AG09309 (cell line): ENCODE measurements around the gene TOPBP1.

ENCODE experiments used
- DNase-seq: peaks from one replicate; pipeline ENCODE4 v3.0.0-alpha.2; 2010; ENCODE audit warnings: low read depth
- H3K4me3 ChIP-seq: 2 replicates; pipeline ENCODE4 v1.5.1; 2011; ENCODE audit warnings: mild to moderate bottlenecking, low read depth, low read length, moderate library complexity; ENCODE audit not compliant: control insufficient read depth
- CTCF ChIP-seq: IDR thresholded peaks from 2 replicates; pipeline ENCODE4 v1.5.1; 2011; ENCODE audit warnings: mild to moderate bottlenecking, low read depth, low read length, inconsistent platforms; ENCODE audit not compliant: insufficient read depth, control insufficient read depth; ENCODE audit errors: missing control alignments

TOPBP1 gene

GRCh38 chr3:133599280-133599679, 62.5 kb downstream of the TOPBP1 start:
- TF ChIP-seq CTCF, result no peak
- no peak overlapping the region for H3K4me3 ChIP-seq

GRCh38 chr3:133598405-133598804, 63.3 kb downstream of the TOPBP1 start:
- no peak overlapping the region for H3K4me3 ChIP-seq
- no peak for DNase-seq
- TF ChIP-seq CTCF, result no peak

More at GRCh38 chr3:133599280-133599679, 62.5 kb downstream of the TOPBP1 start:
- DNase-seq, result no peak

- no peak for TF ChIP-seq CTCF
- no peak for DNase-seq
- no peak overlapping the region for H3K4me3 ChIP-seq
These were observed 66.4 kb downstream of the TOPBP1 start for GRCh38 chr3:133595341-133595740.

- no peak overlapping the region for H3K4me3 ChIP-seq
- DNase-seq, result no peak
- TF ChIP-seq CTCF, result no peak
These were observed 68.5 kb downstream of the TOPBP1 start for GRCh38 chr3:133593243-133593642.

GRCh38 chr3:133592843-133593242, 68.9 kb downstream of the TOPBP1 start:
- no peak for TF ChIP-seq CTCF
- H3K4me3 ChIP-seq, result no peak overlapping the region
- DNase-seq, result no peak

GRCh38 chr3:133591271-133591742, 70.4 kb downstream of the TOPBP1 start:
- H3K4me3 ChIP-seq, result no peak overlapping the region
- no peak for TF ChIP-seq CTCF
- DNase-seq, result no peak

- DNase-seq, result no peak
- no peak overlapping the region for H3K4me3 ChIP-seq
- TF ChIP-seq CTCF, result no peak
These were observed 72.2 kb downstream of the TOPBP1 start for GRCh38 chr3:133589503-133589902.
